CD4-positive, alpha-beta T cell (primary cell): ENCODE measurements around the gene SLIT1. TPM values are rescaled to one million over a fixed set of nuclear protein-coding genes. Genes with fewer than 3 reads are reported as not detected.

Experiments
- ATAC-seq: fragments of 200-7000 bp; cut with Tn5 transposase; one replicate; pipeline ENCODE4 v1.10.0; 2022; ENCODE audit warnings: mild to moderate bottlenecking; ENCODE audit not compliant: poor library complexity
- CTCF ChIA-PET: fragments of 350-600 bp; sonication (Branson Sonifier 250); formaldehyde crosslinking; loops from one replicate; lab custom pipeline; 2021; ENCODE audit warnings: antibody characterized with exemption, inconsistent platforms; lab: Charles Lee
- POLR2A ChIA-PET: fragments of 350-600 bp; sonication (Branson Sonifier 250); formaldehyde crosslinking; loops from one replicate; lab custom pipeline; 2021; ENCODE audit warnings: antibody characterized with exemption, inconsistent platforms; lab: Charles Lee
- DNase-seq, 14 experiments: peaks; one replicate each; pipeline ENCODE4 v3.0.0-alpha.2; 2013 to 2020; ENCODE audit warnings: mixed read lengths in 2 of 14
- H3K27ac ChIP-seq, 2 donors: one replicate each; pipeline versions ENCODE4 v1.5.1 to v1.7.0; 2013; ENCODE audit warnings: low read length in 2 of 2, low read depth in 1 of 2, mild to moderate bottlenecking in 1 of 2
- H3K27me3 ChIP-seq, 2 experiments: 1 replicate in 1 of 2; 2 replicates in 1 of 2; pipeline versions ENCODE4 v1.6.1 to v1.7.0; 2013; ENCODE audit warnings: low read length in 2 of 2, control low read depth in 1 of 2, mild to moderate bottlenecking in 1 of 2, moderate library complexity in 1 of 2; ENCODE audit not compliant: insufficient read depth in 2 of 2, control insufficient read depth in 1 of 2
- H3K36me3 ChIP-seq: one replicate; pipeline ENCODE4 v1.6.1; 2013; ENCODE audit warnings: low read length, control low read depth; ENCODE audit not compliant: insufficient read depth
- H3K4me1 ChIP-seq: one replicate; pipeline ENCODE4 v1.6.1; 2013; ENCODE audit warnings: low read length, control low read depth; ENCODE audit not compliant: insufficient read depth
- H3K4me3 ChIP-seq: one replicate; pipeline ENCODE4 v1.5.1; 2013; ENCODE audit warnings: mild to moderate bottlenecking, low read length, moderate library complexity
- H3K9me3 ChIP-seq, 2 experiments: 1 replicate in 1 of 2; 2 replicates in 1 of 2; pipeline versions ENCODE4 v1.6.1 to v1.7.0; 2013; ENCODE audit warnings: low read length in 2 of 2, mild to moderate bottlenecking in 2 of 2, control low read depth in 1 of 2, moderate library complexity in 1 of 2; ENCODE audit not compliant: control insufficient read depth in 1 of 2, insufficient read depth in 1 of 2
- H3K27ac Mint-ChIP-seq: one replicate; pipeline ENCODE4 v1.8.0; 2020; ENCODE audit warnings: mixed read lengths
- H3K27me3 Mint-ChIP-seq: one replicate; pipeline ENCODE4 v1.8.0; 2021; ENCODE audit warnings: mixed read lengths
- H3K36me3 Mint-ChIP-seq: one replicate; pipeline ENCODE4 v1.8.0; 2021; ENCODE audit warnings: low read depth, mixed read lengths
- H3K4me1 Mint-ChIP-seq: one replicate; pipeline ENCODE4 v1.8.0; 2021; ENCODE audit warnings: low read depth, mixed read lengths
- H3K4me3 Mint-ChIP-seq: one replicate; pipeline ENCODE4 v1.8.0; 2020; ENCODE audit warnings: mild to moderate bottlenecking, mixed read lengths
- H3K9me3 Mint-ChIP-seq: one replicate; pipeline ENCODE4 v1.8.0; 2020; ENCODE audit warnings: mixed read lengths
- intact Hi-C, 2 experiments: fragments of 100-400 bp; cut with DNase I in 1 of 2; cut with micrococcal nuclease in 1 of 2; formaldehyde crosslinking; loops; one replicate each; pipeline versions ENCODE4 v1.15.1 to v1.9.0; 2023 to 2025; cut with DNase I, micrococcal nuclease
- total RNA-seq, 174 experiments: library from RNA in 2 of 174; stranded (reverse) in 2 of 174; gene quantifications; one replicate each; pipeline ENCODE4 v1.2.3 and lab custom pipeline; 2021 to 2026
- TF ChIP-seq, protein P1 (sequence below): fragments of 200-600 bp; IDR thresholded peaks from one replicate; pipeline ENCODE4 v1.8.0; 2022; ENCODE audit warnings: antibody characterized with exemption, mild to moderate bottlenecking

Gene SLIT1
- total RNA-seq, 2 experiments from 2014 or later = 0.30 to 0.39 TPM

DNA sequence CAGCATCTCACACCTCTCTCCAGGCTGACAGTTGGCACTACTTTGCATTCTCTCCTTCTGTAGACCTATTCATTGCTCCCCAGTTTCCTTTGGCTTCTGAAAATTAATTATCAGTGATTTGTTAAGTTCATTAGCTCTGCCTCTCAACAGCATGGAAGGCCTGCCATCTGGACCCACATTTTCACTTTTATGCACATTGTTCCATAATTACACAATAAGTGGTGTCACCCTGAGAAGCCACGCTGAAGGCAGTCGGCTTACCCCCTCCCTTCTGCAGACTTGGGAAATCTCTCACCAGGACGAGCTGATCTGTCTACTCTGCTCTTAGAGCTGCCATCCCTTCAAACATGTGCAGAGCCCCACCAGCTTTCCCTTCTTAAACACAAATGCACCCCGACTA is 64.7 kb downstream of the SLIT1 start:
- Mint-ChIP-seq H3K9me3 (no peaks in the 10 kb centered on the region), H3K27me3 (peaks cover 14% of the 10 kb centered on the region), H3K36me3 (no peaks in the 10 kb centered on the region), H3K4me3 (no peak overlapping the region), H3K27ac (no peak overlapping the region), H3K4me1 (no peaks in the 10 kb centered on the region)
- DNase-seq (no peak), ATAC-seq (no peak)
- H3K4me1 ChIP-seq = no peaks in the 10 kb centered on the region
- intact Hi-C loops = no loop called here
- H3K4me3 ChIP-seq = no peak overlapping the region
- POLR2A ChIA-PET = no interaction called here
- H3K27me3 ChIP-seq = peaks cover 0 to 6% of the 10 kb centered on the region in 2 experiments
- no peaks in the 10 kb centered on the region for H3K9me3 ChIP-seq
- H3K27ac ChIP-seq = no peak overlapping the region
- TF ChIP-seq, protein P1, sequence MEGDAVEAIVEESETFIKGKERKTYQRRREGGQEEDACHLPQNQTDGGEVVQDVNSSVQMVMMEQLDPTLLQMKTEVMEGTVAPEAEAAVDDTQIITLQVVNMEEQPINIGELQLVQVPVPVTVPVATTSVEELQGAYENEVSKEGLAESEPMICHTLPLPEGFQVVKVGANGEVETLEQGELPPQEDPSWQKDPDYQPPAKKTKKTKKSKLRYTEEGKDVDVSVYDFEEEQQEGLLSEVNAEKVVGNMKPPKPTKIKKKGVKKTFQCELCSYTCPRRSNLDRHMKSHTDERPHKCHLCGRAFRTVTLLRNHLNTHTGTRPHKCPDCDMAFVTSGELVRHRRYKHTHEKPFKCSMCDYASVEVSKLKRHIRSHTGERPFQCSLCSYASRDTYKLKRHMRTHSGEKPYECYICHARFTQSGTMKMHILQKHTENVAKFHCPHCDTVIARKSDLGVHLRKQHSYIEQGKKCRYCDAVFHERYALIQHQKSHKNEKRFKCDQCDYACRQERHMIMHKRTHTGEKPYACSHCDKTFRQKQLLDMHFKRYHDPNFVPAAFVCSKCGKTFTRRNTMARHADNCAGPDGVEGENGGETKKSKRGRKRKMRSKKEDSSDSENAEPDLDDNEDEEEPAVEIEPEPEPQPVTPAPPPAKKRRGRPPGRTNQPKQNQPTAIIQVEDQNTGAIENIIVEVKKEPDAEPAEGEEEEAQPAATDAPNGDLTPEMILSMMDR = no peak
- CTCF ChIA-PET = no interaction called here
- H3K36me3 ChIP-seq = no peaks in the 10 kb centered on the region

DNA sequence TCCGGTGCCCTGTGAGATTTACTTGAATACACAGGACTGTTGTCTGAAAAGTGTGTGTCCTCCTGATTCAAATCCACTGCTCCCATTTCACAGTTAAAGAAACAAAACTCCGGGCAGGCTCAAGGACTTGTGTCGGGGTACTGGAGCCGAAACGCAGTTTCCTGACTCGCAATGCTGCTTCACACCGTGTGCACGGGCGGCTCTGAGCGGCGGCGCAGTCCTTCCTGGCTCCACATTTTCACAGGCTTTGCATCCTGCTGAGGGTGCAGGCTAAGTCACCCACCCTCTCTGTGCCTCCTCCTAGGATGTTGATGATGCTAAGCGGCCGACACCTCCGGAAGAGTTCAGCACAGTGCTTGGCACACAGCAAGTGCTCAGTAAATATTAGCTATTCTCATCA is 65.4 kb downstream of the SLIT1 start:
- no peak for ATAC-seq
- no peak overlapping the region for H3K27ac Mint-ChIP-seq
- H3K9me3 ChIP-seq = no peaks in the 10 kb centered on the region
- ChIA-PET CTCF (no interaction called here), POLR2A (no interaction called here)
- H3K27me3 ChIP-seq = peaks cover 0 to 6% of the 10 kb centered on the region in 2 experiments
- intact Hi-C loops = no loop called here
- no peak overlapping the region for H3K4me3 ChIP-seq
- no peaks in the 10 kb centered on the region for H3K9me3 Mint-ChIP-seq
- peaks cover 14% of the 10 kb centered on the region for H3K27me3 Mint-ChIP-seq
- no peak overlapping the region for H3K27ac ChIP-seq
- no peaks in the 10 kb centered on the region for H3K36me3 Mint-ChIP-seq
- H3K4me3 Mint-ChIP-seq = no peak overlapping the region
- TF ChIP-seq, protein P1 = no peak
- no peaks in the 10 kb centered on the region for H3K36me3 ChIP-seq
- no peaks in the 10 kb centered on the region for H3K4me1 ChIP-seq
- no peak for DNase-seq
- H3K4me1 Mint-ChIP-seq = no peaks in the 10 kb centered on the region

DNA sequence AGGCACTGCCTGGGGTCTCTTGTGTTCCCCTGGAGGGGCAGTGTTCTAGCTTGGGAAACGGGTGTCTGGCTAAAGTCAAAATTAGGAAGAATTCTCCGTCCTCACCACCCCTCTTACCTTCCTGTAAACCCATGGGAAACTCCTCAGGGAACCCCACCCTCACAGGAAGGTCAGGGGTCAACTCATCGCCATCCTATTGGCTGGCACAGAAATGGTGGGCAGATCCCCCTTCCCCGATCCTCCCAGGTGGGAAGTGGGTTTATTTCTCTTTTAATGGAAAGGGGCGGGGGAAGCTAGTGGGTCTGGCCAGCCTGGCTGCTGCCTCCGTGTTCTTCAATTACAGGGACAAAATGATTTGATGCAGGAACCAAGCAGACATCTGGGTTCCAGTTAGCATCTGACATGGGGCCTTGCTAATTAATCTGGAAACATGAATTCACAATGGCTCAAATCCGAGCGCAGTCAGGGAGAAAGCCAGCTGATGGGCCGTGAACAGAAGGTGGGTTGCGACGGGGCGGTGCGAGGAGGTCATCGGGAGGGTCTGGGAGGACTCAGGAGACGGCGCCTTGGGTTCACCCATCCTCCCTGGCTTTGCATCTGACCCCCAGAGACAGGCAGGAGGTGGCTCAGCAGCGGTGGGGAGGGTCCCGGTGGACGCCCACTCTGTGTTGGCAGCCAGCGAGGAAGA is 66.6 kb downstream of the SLIT1 start:
- intact Hi-C loops = no loop called here
- no peaks in the 10 kb centered on the region for H3K9me3 ChIP-seq
- no peaks in the 10 kb centered on the region for H3K36me3 Mint-ChIP-seq
- no peaks in the 10 kb centered on the region for H3K36me3 ChIP-seq
- H3K27me3 Mint-ChIP-seq = peaks cover 14% of the 10 kb centered on the region
- no peaks in the 10 kb centered on the region for H3K4me1 Mint-ChIP-seq
- H3K4me3 ChIP-seq = no peak overlapping the region
- no peak overlapping the region for H3K27ac ChIP-seq
- no peak overlapping the region for H3K4me3 Mint-ChIP-seq
- TF ChIP-seq, protein P1 = no peak
- DNase-seq = no peak
- no peak overlapping the region for H3K27ac Mint-ChIP-seq
- H3K9me3 Mint-ChIP-seq = no peaks in the 10 kb centered on the region
- no peak for ATAC-seq
- ChIA-PET POLR2A (no interaction called here), CTCF (no interaction called here)
- no peaks in the 10 kb centered on the region for H3K4me1 ChIP-seq
- H3K27me3 ChIP-seq = peaks cover 0 to 6% of the 10 kb centered on the region in 2 experiments
